ENCODE results near the gene TAMALIN.

DNA sequence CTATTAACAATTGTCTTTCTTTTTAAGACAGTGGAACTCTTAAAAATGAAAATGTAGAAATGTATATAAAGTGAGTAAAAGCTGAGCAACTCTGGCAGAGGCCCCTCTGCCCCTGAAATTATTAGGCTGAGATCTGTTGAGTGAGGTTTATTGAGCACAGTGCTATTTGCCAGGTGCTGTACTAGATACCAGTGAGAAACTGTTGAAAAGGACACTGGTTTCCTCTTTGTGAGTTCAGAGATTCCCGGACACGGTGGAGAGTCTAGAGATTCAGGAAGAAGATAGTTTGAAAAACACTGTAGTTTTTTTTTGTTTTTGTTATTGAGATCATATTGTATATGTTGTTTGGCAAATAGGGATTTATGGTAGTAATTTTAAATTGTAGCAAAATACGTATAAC is 44.0 kb upstream of the TAMALIN start:
- TF ChIP-seq CTCF (IDR thresholded peaks at IDR 0.05; ENCODE audit: poor library complexity, severe bottlenecking) (no peak), EP300 (conservative IDR thresholded peaks at IDR 0.05; ENCODE audit: poor library complexity, severe bottlenecking) (no peak), POLR2AphosphoS5 (IDR thresholded peaks at IDR 0.05) (no peak), SMC3 (conservative IDR thresholded peaks at IDR 0.05; ENCODE audit: poor library complexity) (no peak), REST (IDR thresholded peaks at IDR 0.05; ENCODE audit: borderline replicate concordance) (no peak), EZH2 (IDR thresholded peaks at IDR 0.05; ENCODE audit: borderline replicate concordance, insufficient read depth, low read length, poor library complexity, severe bottlenecking) (no peak), TAF1 (IDR thresholded peaks at IDR 0.05; ENCODE audit: low read depth) (no peak), RAD21 (conservative IDR thresholded peaks at IDR 0.05) (no peak), MXI1 (conservative IDR thresholded peaks at IDR 0.05; ENCODE audit: poor library complexity, severe bottlenecking) (no peak)

Measured in neural cell (in vitro differentiated cells).